ENCODE data around the gene SLC2A4RG. TPM values are rescaled to one million over a fixed set of nuclear protein-coding genes. Genes with fewer than 3 reads are reported as not detected.

Gene SLC2A4RG
- total and polyA plus RNA-seq, 2 of the 13 experiments (the other 11 are each of a cell fraction or from before 2014, with no cell fraction given) = 91.4 to 95.9 TPM

- TF ChIP-seq MXI1 (IDR thresholded peaks at IDR 0.05; ENCODE audit: borderline replicate concordance, low read depth, low read length) (no peak), LCORL (IDR thresholded peaks at IDR 0.05) (no peak), LCORL (CRISPR knock-in tag; IDR thresholded peaks at IDR 0.05) (no peak), PHF8 (CRISPR knock-in tag; IDR thresholded peaks at IDR 0.05) (peak; percentile 26; the same call in 1 of the 2 replicates), ZNF33B (CRISPR knock-in tag; IDR thresholded peaks at IDR 0.05) (no peak), ZNF160 (CRISPR knock-in tag; IDR thresholded peaks at IDR 0.05) (no peak), RERE (CRISPR knock-in tag; IDR thresholded peaks at IDR 0.05; ENCODE audit: low read depth) (no peak), PHF20 (CRISPR knock-in tag; IDR thresholded peaks at IDR 0.05) (no peak), STAT6 (CRISPR knock-in tag; IDR thresholded peaks at IDR 0.05; ENCODE audit: borderline replicate concordance) (0 out of 2 replicates have a peak, but pooled peaks have one; percentile 64), PBX3 (CRISPR knock-in tag; IDR thresholded peaks at IDR 0.05; ENCODE audit: borderline replicate concordance) (no peak), ZNF432 (CRISPR knock-in tag; IDR thresholded peaks at IDR 0.05; ENCODE audit: borderline replicate concordance) (no peak), HMGXB3 (CRISPR knock-in tag; IDR thresholded peaks at IDR 0.05; ENCODE audit: borderline replicate concordance) (no peak), NR2C2 (CRISPR knock-in tag; IDR thresholded peaks at IDR 0.05; ENCODE audit: borderline replicate concordance) (no peak), ZNF776 (CRISPR knock-in tag; IDR thresholded peaks at IDR 0.05) (no peak), HNRNPH1 (optimal IDR thresholded peaks at IDR 0.05; ENCODE audit: low read depth, low read length) (no peak)
Observed at GRCh38 chr20:63782051-63782471, 42.5 kb downstream of the SLC2A4RG start (continued).

Measured in HepG2 (cell line).